Subcutaneous adipose tissue (tissue), 4 donors: ENCODE measurements around the gene SH3BGRL3. TPM values are rescaled to one million over a fixed set of nuclear protein-coding genes. Genes with fewer than 3 reads are reported as not detected.

ENCODE experiments used
- total RNA-seq, 4 donors: library from RNA; depleted of rRNA; stranded (reverse); fragments of >200 nt; gene quantifications; one replicate each; pipeline ENCODE4 v1.1.0, GENCODE V29; 2016
- TF ChIP-seq, protein P1 (sequence below): fragments of 450-650 bp; IDR thresholded peaks from one replicate; pipeline ENCODE4 v1.5.1; 2016; ENCODE audit warnings: low read depth, mild to moderate bottlenecking, control low read depth, antibody characterized with exemption, moderate library complexity

SH3BGRL3 gene
- total RNA-seq, 4 donors from 2014 or later, result 59.0 to 137 (median 88.3) TPM

DNA sequence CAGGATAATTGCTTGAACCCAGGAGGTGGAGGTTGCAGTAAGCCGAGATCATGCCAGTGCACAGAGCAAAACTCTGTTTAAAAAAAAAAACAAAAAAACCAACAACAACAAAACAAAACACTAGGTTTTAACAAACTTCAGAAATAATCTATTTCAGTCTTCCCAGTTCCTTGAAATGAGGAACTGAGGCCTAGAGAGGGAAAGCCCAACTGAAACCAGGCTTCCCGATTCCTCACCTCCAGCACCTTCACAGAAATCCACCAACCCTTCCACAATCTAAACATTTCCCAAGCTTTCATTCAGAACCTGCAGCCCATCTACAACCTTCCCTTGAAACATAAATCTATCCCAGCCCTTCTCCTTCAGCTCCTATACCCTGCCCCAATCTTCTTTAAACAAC is 37.3 kb downstream of the SH3BGRL3 start:
- TF ChIP-seq, protein P1, sequence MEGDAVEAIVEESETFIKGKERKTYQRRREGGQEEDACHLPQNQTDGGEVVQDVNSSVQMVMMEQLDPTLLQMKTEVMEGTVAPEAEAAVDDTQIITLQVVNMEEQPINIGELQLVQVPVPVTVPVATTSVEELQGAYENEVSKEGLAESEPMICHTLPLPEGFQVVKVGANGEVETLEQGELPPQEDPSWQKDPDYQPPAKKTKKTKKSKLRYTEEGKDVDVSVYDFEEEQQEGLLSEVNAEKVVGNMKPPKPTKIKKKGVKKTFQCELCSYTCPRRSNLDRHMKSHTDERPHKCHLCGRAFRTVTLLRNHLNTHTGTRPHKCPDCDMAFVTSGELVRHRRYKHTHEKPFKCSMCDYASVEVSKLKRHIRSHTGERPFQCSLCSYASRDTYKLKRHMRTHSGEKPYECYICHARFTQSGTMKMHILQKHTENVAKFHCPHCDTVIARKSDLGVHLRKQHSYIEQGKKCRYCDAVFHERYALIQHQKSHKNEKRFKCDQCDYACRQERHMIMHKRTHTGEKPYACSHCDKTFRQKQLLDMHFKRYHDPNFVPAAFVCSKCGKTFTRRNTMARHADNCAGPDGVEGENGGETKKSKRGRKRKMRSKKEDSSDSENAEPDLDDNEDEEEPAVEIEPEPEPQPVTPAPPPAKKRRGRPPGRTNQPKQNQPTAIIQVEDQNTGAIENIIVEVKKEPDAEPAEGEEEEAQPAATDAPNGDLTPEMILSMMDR, result no peak

DNA sequence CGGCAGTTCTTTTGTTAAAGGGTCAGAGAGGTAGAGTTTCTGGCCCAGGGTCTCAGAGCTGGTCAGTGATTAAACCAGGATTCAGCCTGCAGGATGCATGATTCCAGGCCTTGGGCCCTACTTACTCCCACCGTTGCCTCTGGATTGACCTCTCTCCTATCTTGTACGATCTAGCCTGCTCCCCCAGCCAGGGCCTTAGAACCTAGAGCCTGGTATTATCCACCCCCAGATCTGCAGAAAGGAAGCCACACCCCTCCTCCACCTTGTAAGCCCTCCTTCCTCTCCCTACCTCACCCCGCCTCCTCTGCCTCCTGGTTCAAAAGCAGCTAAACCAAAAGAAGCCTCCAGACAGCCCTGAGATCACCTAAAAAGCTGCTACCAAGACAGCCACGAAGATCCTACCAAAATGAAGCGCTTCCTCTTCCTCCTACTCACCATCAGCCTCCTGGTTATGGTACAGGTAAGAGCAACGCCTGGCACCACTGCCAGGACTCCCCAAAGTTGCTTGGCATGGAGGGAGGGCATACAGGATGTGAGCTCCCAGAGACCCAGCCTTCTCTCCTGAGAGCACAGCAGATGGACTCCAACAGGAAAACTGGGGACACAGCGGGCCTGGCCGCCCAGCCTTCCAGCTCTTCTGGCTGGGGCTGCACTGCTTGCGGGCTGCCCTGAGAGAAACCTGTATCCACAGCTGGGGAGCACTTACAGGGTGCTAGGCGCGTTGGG is 37.9 kb downstream of the SH3BGRL3 start, which contains the start of gene CD52:
CD52 (plus strand) TSS at position 347 of the 726 bp plus-strand sequence; CDS start at position 407, 60 bp downstream.
- TF ChIP-seq, protein P1, result no peak

DNA sequence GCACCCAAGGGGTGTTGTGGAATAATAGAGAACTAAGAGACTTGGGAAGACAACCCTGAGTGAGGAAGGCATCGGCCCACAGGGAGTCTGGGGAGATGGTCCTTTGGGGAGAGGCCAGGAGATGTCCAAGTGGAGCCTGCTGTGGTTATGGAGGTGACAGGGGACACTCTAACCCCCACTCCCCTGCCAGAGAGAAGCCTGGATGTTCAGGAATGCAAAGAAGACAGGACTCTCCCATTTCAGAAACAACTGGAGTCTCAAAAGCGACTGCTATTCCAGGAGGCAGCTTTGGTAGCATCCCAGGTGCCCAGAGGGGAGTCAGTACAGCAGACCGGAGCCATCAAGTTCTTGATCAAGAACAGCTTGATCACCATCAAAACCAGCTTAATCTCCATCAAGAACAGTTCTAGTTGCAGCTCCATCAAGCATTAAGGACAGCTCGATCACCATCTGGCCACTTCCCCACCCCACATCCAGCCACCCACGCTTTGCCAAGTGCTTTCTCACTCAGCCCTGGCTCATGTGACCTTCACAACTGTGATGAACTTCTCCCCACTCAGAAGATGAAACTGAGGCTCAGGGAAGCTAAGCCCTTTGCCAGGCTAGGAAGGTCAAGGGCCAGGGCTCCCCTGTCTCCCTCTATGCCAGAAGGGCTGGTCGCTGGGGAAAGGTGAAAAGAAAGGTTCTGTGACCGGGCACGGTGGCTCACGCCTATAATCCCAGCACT is 38.6 kb downstream of the SH3BGRL3 start:
- TF ChIP-seq, protein P1, result no peak

DNA sequence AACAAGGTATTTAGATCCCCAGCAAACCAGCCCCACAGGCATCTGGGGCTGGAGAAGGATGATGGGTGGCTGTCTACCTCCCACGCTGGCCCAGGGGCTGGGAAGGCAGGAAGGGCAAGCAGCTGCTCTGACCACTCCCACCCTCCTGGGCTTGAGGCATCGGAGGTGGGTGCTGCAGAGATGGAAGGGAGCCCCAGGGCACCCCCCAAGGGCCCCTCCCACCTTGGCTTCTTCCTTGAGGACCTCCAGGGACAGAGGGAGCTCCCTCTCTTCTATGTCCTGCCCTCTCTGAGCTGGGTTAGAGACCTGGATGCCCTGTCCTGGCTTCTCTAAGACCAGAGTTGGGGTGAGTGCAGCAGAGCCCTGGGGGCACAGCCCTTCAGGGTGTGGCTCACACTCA is 41.0 kb downstream of the SH3BGRL3 start:
- TF ChIP-seq, protein P1, result no peak

DNA sequence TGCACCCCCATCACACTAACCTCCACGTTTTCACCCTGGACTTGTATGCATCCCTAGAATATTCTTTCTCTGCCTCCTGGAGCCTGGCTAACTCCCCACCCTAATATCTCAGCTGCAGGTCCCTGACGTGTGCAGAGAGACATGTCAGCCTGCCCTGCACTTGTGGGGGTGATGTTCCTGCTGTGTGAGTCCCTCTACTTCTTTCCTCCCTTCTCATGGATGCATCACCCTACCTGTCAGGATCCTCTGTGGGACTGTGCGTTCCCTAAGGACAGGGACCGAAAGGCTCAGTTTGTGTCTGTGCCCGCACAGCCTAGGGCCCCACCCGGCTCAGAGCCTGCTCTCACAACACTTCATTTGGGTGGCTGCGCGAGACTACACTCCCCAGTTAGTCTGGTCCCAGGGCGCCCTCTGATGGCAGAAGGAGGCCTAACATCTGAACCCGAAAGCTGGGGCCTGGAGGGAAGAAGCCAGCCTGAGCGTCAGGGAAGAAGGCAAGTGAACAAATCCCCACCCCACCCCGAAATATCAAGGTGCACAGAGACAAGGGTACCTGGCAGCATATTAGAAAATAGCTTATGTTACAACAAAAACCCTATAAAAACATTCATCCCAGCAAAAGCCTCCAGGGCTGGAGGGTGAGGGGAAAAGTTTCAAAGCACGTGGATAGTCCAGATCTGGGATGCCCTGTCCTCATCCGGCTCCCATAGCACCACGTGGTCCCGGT is 41.6 kb downstream of the SH3BGRL3 start:
- TF ChIP-seq, protein P1, result no peak

DNA sequence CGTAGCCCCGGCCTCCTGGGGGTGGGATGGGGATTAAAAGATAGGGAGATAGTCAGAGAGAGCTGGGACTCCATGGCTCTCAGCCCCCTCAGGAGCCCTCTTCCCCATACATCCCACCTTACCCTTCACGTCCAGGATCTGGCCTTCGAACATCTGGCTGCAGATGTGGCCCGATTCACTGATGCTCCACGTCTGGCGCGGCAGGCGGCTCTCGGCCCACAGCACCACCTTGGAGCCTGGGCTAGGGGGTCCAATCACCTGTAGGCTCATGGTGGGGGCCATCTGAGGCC is 42.1 kb downstream of the SH3BGRL3 start:
- TF ChIP-seq, protein P1, result no peak

DNA sequence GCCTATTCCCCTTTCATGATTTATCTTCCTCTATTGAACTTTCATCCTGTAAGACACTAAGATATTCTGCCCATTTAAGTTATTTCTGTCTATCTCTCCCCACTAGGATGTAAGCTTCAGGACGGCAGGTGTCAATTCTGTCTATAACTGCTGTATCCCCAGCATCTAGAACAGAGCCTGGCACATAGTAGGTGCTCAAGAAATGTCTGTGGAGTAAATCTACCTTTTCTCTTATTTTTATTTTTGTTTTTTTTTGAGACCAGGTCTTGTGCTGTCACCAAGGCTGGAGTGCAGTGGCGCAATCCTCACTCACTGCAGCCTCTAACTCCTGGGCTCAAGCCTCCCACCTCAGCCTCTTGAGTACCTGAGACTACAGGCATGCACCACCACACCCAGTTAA is 43.5 kb downstream of the SH3BGRL3 start:
- TF ChIP-seq, protein P1, result no peak
